ENCODE results near the gene FSD2. TPM values are rescaled to one million over a fixed set of nuclear protein-coding genes. Genes with fewer than 3 reads are reported as not detected.

The FSD2 gene
- total RNA-seq: 0.47 TPM in 1 of 2 replicates, not detected in the other

- no peak for DNase-seq (ENCODE audit: extremely low read depth, low read depth, low spot score)
Measured at GRCh38 chr15:82805994-82806406, at the start of gene FSD2. FSD2 (minus strand) TSS chr15:82806069; CDS start chr15:82787390, 18,679 bp downstream.

- DNase-seq (ENCODE audit: extremely low read depth, low read depth, low spot score): no peak
Measured at GRCh38 chr15:82854554-82854953, 48.7 kb upstream of the FSD2 start.

- DNase-seq (ENCODE audit: extremely low read depth, low read depth, low spot score): no peak
Measured at GRCh38 chr15:82852941-82853561, 47.2 kb upstream of the FSD2 start.

GRCh38 chr15:82851981-82852511, 46.2 kb upstream of the FSD2 start:
- no peak for DNase-seq (ENCODE audit: extremely low read depth, low read depth, low spot score)

GRCh38 chr15:82851306-82851850, 45.5 kb upstream of the FSD2 start:
- DNase-seq (ENCODE audit: extremely low read depth, low read depth, low spot score): no peak

GRCh38 chr15:82850731-82851130, 44.9 kb upstream of the FSD2 start:
- no peak for DNase-seq (ENCODE audit: extremely low read depth, low read depth, low spot score)

- peak; percentile 48 for DNase-seq (ENCODE audit: extremely low read depth, low read depth, low spot score)
Measured at GRCh38 chr15:82849556-82850512, 44.0 kb upstream of the FSD2 start.

- DNase-seq (ENCODE audit: extremely low read depth, low read depth, low spot score): no peak
Measured at GRCh38 chr15:82848241-82848993, 42.5 kb upstream of the FSD2 start.

GRCh38 chr15:82847703-82848102, 41.8 kb upstream of the FSD2 start:
- DNase-seq (ENCODE audit: extremely low read depth, low read depth, low spot score): no peak

GRCh38 chr15:82846621-82847020, 40.8 kb upstream of the FSD2 start:
- no peak for DNase-seq (ENCODE audit: extremely low read depth, low read depth, low spot score)

- DNase-seq (ENCODE audit: extremely low read depth, low read depth, low spot score): no peak
Measured at GRCh38 chr15:82845686-82846085, 39.8 kb upstream of the FSD2 start.

GRCh38 chr15:82843566-82843965, 37.7 kb upstream of the FSD2 start:
- DNase-seq (ENCODE audit: extremely low read depth, low read depth, low spot score): no peak

- DNase-seq (ENCODE audit: extremely low read depth, low read depth, low spot score): no peak
Measured at GRCh38 chr15:82840166-82840565, 34.3 kb upstream of the FSD2 start.

- DNase-seq (ENCODE audit: extremely low read depth, low read depth, low spot score): no peak
Measured at GRCh38 chr15:82839136-82839535, 33.3 kb upstream of the FSD2 start.

- no peak for DNase-seq (ENCODE audit: extremely low read depth, low read depth, low spot score)
Measured at GRCh38 chr15:82838096-82838735, 32.3 kb upstream of the FSD2 start.

- no peak for DNase-seq (ENCODE audit: extremely low read depth, low read depth, low spot score)
Measured at GRCh38 chr15:82835391-82835917, 29.6 kb upstream of the FSD2 start.

GRCh38 chr15:82833362-82833682, 27.5 kb upstream of the FSD2 start:
- no peak for DNase-seq (ENCODE audit: extremely low read depth, low read depth, low spot score)

- DNase-seq (ENCODE audit: extremely low read depth, low read depth, low spot score): no peak
Measured at GRCh38 chr15:82832601-82833361, 26.9 kb upstream of the FSD2 start.

GRCh38 chr15:82831894-82832600, 26.2 kb upstream of the FSD2 start:
- DNase-seq (ENCODE audit: extremely low read depth, low read depth, low spot score): no peak
